Measurements from ENCODE around the gene PACSIN1.

The PACSIN1 gene

DNA sequence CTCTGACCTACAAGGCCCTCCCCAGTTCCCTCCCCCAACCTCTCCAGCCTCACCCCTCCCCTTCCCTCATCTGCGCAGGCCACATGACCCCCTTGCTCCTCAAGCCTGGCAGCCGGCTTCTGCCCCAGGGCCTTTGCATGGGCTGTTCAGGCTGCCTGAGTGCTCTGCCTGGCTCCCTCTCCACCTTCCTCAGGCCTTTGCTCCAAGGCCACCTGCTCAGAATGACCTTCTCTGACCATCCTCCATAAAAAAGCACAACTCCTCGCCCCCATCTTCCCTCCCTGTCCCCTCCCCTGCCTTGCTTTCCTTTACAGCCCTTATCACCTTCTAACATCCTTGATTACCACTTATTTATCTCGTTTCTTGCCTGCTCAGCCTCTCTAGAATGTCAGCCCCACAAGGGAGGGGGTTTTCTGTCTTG is 51.6 kb downstream of the PACSIN1 start:
- TF ChIP-seq, protein P1, sequence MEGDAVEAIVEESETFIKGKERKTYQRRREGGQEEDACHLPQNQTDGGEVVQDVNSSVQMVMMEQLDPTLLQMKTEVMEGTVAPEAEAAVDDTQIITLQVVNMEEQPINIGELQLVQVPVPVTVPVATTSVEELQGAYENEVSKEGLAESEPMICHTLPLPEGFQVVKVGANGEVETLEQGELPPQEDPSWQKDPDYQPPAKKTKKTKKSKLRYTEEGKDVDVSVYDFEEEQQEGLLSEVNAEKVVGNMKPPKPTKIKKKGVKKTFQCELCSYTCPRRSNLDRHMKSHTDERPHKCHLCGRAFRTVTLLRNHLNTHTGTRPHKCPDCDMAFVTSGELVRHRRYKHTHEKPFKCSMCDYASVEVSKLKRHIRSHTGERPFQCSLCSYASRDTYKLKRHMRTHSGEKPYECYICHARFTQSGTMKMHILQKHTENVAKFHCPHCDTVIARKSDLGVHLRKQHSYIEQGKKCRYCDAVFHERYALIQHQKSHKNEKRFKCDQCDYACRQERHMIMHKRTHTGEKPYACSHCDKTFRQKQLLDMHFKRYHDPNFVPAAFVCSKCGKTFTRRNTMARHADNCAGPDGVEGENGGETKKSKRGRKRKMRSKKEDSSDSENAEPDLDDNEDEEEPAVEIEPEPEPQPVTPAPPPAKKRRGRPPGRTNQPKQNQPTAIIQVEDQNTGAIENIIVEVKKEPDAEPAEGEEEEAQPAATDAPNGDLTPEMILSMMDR (IDR thresholded peaks at IDR 0.05; ENCODE audit: low read depth, low read length, missing control alignments) = no peak
- DNase-seq (ENCODE audit: extremely low read depth, low read depth) = no peak
- no peak overlapping the region for H3K4me3 ChIP-seq (replicated peaks; ENCODE audit: low read depth, low read length)

DNA sequence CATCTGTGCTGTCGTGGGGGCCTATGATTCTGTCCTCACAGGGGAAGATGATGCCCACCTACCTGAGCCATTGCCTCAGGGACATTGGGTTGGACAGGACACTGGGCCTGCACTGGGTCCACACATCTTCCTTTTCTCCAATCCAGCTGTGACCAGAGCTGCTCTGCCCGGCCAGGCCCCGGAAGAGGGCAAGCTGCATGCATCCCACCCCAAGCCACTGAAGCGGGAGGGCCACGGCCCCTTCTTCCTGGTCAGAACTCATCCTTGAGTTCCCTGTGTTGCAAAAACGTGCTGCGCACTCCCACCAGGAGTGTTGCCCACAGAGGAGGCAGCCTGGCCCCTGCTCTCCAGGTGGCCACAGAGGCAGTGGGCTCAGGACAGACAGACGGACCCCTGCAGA is 52.1 kb downstream of the PACSIN1 start:
- DNase-seq (ENCODE audit: extremely low read depth, low read depth) = no peak
- H3K4me3 ChIP-seq (replicated peaks; ENCODE audit: low read depth, low read length) = no peak overlapping the region
- TF ChIP-seq, protein P1 (IDR thresholded peaks at IDR 0.05; ENCODE audit: low read depth, low read length, missing control alignments) = no peak

DNA sequence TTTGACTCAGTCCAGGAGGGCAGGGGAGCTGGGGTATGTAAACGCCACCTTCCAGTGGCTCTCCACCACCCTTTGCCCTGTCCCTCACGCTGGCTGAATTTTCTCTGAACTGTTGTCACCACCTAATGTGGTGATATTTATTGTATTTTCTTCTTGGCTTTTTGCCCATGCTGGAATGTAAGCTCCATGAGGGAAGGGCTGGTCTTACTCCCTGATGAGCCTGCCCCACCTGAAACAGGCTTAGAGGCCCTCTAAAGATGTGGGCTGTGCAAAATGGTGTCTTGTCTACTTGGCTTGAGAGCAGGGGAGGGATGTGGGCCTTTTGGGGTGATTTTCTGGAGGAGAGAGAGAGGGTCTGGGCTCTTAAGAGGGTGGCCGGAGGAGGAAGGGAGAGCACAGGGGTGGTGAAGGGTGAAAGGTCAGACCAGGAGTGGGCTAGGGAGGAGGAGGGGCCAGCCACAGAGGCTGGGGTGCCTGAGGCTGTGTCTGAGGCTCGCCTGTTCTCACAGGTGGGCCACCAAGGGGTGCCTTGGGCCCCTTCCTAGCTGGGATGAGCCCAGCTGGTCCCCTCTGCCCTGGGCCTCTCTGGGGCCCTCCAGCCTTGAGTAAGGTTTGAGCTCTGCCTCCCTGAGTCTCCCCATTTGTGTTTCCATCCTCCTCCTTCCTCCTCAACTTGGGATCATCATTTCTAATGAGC is 52.9 kb downstream of the PACSIN1 start:
- DNase-seq (ENCODE audit: extremely low read depth, low read depth) = no peak
- no peak overlapping the region for H3K4me3 ChIP-seq (replicated peaks; ENCODE audit: low read depth, low read length)
- TF ChIP-seq, protein P1 (IDR thresholded peaks at IDR 0.05; ENCODE audit: low read depth, low read length, missing control alignments) = no peak

DNA sequence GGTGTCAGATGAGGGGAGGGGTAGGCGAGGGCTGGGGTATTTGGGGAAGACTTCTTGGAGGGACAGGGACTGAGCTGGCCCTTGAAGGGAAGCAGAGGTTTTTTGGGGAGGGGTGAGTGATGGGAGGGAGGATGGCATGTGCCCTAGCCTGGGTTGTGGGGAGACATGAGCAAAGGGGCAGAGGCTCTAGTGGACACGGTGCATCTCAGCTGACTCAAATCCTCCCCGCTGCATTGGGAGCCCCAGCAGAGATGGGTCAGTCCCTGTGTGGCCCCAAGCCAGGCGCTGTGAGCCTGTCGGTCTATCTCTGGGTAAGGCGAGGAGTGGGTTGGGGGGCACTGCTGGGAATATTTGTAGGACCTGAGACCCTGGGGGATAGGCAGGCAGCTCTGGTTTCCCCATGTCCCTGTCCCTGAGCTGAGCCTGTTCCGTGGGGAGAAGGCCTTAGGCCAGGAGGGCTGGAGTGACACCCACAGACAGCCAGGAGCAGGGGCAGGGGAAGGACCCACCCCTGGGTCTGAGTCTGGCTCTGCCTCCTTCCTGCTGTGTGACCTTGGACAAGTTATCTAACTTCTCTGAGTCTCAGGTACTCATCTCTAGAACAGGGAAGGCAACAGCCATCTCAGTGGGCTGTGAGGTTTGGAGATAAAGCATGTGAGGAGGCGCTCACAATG is 54.2 kb downstream of the PACSIN1 start:
- DNase-seq (ENCODE audit: extremely low read depth, low read depth) = no peak
- TF ChIP-seq, protein P1 (IDR thresholded peaks at IDR 0.05; ENCODE audit: low read depth, low read length, missing control alignments) = no peak
- no peak overlapping the region for H3K4me3 ChIP-seq (replicated peaks; ENCODE audit: low read depth, low read length)

DNA sequence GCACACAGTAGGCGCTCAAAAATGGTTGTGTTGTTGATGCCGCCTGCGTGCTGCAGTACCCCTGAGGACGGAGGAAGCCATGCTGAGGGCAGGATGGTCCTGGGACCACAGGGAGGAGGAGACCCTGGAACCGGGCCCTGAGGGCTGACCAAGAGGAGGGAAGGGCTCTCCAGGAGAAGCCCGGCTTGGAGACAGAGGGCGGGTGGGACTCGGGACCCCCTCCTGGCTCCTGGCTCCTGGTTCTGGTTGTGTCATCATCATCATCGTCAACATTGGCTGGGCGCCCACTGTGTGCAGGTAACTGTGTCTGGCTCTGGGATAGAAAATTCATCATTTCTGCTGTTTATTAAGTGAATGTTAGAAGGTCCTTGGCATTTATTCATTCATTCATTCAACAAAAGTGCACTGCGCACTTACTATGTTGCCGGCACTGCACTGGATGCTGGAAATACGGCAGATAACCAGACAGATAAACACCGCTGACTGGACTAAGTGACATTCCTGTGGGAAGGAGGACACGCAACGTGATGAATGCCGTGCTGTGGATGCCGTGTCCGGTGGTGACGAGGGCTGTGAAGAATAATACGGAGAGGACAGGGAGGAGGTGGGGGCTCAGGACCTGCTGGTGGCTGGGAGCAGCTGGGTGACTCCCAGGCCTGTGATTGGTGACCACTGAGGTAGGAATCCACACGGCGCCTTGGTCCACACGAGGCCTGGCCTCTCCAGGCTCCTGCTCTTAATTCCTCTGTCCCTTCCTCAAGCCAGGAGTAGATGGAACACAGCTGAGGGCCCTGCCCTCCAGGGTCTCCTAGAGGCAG is 55.0 kb downstream of the PACSIN1 start:
- TF ChIP-seq, protein P1 (IDR thresholded peaks at IDR 0.05; ENCODE audit: low read depth, low read length, missing control alignments) = no peak
- DNase-seq (ENCODE audit: extremely low read depth, low read depth) = no peak
- no peak overlapping the region for H3K4me3 ChIP-seq (replicated peaks; ENCODE audit: low read depth, low read length)

DNA sequence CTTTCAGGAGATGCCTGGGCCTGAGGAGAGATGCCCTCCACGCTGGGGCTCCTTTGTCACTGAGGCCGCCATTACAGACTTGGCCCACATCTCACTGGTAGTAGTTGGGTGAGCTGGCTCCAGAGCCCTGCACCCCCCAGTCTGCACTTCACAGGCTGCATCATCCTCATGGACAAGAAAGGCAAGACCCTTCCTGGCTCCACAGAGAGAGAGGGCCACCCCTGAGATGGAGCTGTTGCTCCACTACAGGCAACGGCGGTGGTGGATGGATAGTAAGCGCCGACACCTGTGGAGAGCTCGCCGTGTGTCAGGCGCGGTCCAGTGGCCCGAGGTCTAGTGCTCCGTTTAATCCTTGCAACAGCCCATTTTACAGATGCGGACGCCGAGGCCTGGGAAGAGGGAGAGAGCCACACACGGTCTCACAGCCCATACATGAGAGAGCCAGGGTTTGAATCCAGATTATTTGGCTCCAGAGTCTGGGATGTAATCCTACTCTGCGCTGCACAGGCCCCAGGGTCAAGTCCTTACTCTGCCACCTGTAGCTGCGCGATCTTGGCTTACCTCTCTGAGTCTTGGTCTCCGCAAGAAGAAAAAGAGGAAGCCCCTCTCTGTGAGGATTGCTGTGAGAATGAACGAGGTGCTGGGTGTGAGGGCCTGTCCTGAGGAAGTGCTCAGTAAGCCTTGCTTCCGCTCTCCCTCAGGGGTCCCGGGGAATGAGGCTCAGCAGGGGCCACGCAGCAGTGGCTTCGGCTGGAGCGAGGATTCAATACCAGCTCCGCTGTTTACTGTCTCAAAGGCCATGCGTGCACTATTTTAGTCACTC is 55.8 kb downstream of the PACSIN1 start:
- no peak for DNase-seq (ENCODE audit: extremely low read depth, low read depth)
- TF ChIP-seq, protein P1 (IDR thresholded peaks at IDR 0.05; ENCODE audit: low read depth, low read length, missing control alignments) = no peak
- no peak overlapping the region for H3K4me3 ChIP-seq (replicated peaks; ENCODE audit: low read depth, low read length)
